AG04449 (cell line): Measurements from ENCODE around the gene TNFRSF13B.
A peak's percentile ranks its signal among the peaks of the same experiment; 100 is the strongest.
"Not testable (repeated sequence)": the region's sequence is repeated elsewhere in the genome, so short reads cannot be mapped to it uniquely, and the experiment has no call there.

Experiments used
- CTCF ChIA-PET: fragments of 350-600 bp; formaldehyde crosslinking; extraction: SDS; loops from one replicate; lab custom pipeline; 2021; ENCODE audit warnings: antibody characterized with exemption; lab: Yijun Ruan, JAX
- POLR2A ChIA-PET: fragments of 400-600, 350-600 bp; formaldehyde crosslinking; extraction: SDS; loops from one replicate; lab custom pipeline; 2020; ENCODE audit warnings: antibody characterized with exemption, inconsistent platforms; lab: Yijun Ruan, JAX
- DNase-seq: peaks from one replicate; pipeline ENCODE4 v3.0.0-alpha.2; 2010; ENCODE audit warnings: low read depth, low spot score
- H3K4me3 ChIP-seq: 2 replicates; pipeline ENCODE4 v1.5.1; 2011; ENCODE audit warnings: low read depth, mild to moderate bottlenecking, control low read depth, low read length
- CTCF ChIP-seq: IDR thresholded peaks from one replicate; pipeline ENCODE4 v1.5.1; 2011; ENCODE audit warnings: mild to moderate bottlenecking, moderate library complexity, low read length, control low read depth, inconsistent platforms; ENCODE audit not compliant: insufficient read depth; ENCODE audit errors: missing control alignments

TNFRSF13B gene

GRCh38 chr17:17001076-17001777, 29.3 kb upstream of the TNFRSF13B start:
- ChIA-PET CTCF (interaction anchor here (0.7 to 4.4 kb wide), 42 partner anchors 9 to 359 kb away, joined by 3 to 35 read pairs (median 4); partner anchors contain the start of genes FLCN and PLD6), POLR2A (no interaction called here)
- no peak for TF ChIP-seq CTCF
- no peak for DNase-seq
- H3K4me3 ChIP-seq, result no peak overlapping the region

- TF ChIP-seq CTCF, result no peak
- no peak for DNase-seq
- CTCF ChIA-PET, result interaction anchor here (0.6 to 4.4 kb wide), 50 partner anchors 8 to 411 kb away, joined by 3 to 35 read pairs (median 4); partner anchors contain the start of gene PLD6
- H3K4me3 ChIP-seq, result no peak overlapping the region
- POLR2A ChIA-PET, result no interaction called here
Measured at GRCh38 chr17:16999931-17000625, 28.2 kb upstream of the TNFRSF13B start.

- no peak for DNase-seq
- TF ChIP-seq CTCF, result peak; percentile 99
- POLR2A ChIA-PET, result no interaction called here
- CTCF ChIA-PET, result interaction anchor here (0.6 to 4.4 kb wide), 33 partner anchors 8 to 357 kb away, joined by 3 to 23 read pairs (median 4); partner anchors contain the start of gene FLCN
- no peak overlapping the region for H3K4me3 ChIP-seq
Measured at GRCh38 chr17:16997514-16998429, 25.9 kb upstream of the TNFRSF13B start.

DNA sequence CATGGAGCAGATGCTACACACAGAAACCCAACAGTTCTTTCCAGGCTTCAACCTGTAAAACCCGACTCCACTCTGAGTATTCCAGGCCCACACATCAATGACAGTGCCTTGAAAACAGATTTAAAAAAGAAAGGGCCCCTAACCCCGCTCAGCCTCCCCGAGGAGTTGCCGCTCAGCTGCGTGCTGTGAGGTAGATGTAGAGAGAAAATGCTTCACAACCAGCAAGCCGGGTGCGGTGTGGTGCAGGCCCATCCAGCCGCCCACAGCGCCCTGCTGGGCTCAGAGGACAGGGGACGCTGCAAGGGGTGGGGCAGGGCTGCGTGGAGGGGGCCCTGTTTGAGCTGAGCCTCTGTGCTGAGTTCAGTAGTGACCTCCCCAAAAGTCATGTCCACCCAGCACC, 24.8 kb upstream of the TNFRSF13B start:
- DNase-seq, POLR2A ChIA-PET, H3K4me3 ChIP-seq: not testable (repeated sequence)
- CTCF ChIA-PET, result interaction anchor here (0.9 to 3.0 kb wide), 10 partner anchors 19 to 316 kb away, joined by 3 to 9 read pairs (median 5); partner anchors contain the start of gene FLCN

- ChIA-PET CTCF (interaction anchor here (0.9 to 4.8 kb wide), 4 partner anchors 12 to 148 kb away, joined by 3 to 41 read pairs (median 3); no protein-coding TSS in a partner anchor), POLR2A (no interaction called here)
- DNase-seq, result no peak
- no peak overlapping the region for H3K4me3 ChIP-seq
- no peak for TF ChIP-seq CTCF
Measured at GRCh38 chr17:16995930-16996329, 24.0 kb upstream of the TNFRSF13B start.

- ChIA-PET CTCF (interaction anchor here (1.0 to 4.8 kb wide), 7 partner anchors 8 to 162 kb away, joined by 3 to 41 read pairs (median 3); no protein-coding TSS in a partner anchor), POLR2A (no interaction called here)
- no peak for DNase-seq
- no peak overlapping the region for H3K4me3 ChIP-seq
- no peak for TF ChIP-seq CTCF
Measured at GRCh38 chr17:16994631-16995030, 22.7 kb upstream of the TNFRSF13B start.
